GM06990 (cell line): ENCODE results near the gene ZNF778.
A peak's percentile ranks its signal among the peaks of the same experiment; 100 is the strongest.

Experiments used
- DNase-seq: peaks from one replicate; pipeline ENCODE4 v3.0.0-alpha.2; 2011; ENCODE audit not compliant: insufficient read length; ENCODE audit errors: extremely low read depth
- H3K27me3 ChIP-seq: replicated peaks from 2 replicates; pipeline ENCODE4 v1.6.0; 2011; ENCODE audit warnings: low read length; ENCODE audit not compliant: control insufficient read depth, insufficient read depth
- H3K36me3 ChIP-seq: 2 replicates; pipeline ENCODE4 v1.5.1; 2011; ENCODE audit warnings: low read length; ENCODE audit not compliant: control insufficient read depth, insufficient read depth
- H3K4me3 ChIP-seq: replicated peaks from 2 replicates; pipeline ENCODE4 v1.5.1; 2011; ENCODE audit warnings: low read depth, mild to moderate bottlenecking, control low read depth, low read length
- CTCF ChIP-seq: IDR thresholded peaks from 2 replicates; pipeline ENCODE4 v1.5.1; 2011; ENCODE audit warnings: low read length, control low read depth, mild to moderate bottlenecking, inconsistent platforms; ENCODE audit not compliant: insufficient read depth, poor library complexity, severe bottlenecking

The ZNF778 gene

GRCh38 chr16:89197633-89198416 is 19.7 kb upstream of the ZNF778 start:
- Histone ChIP-seq H3K36me3 (no peaks in the 10 kb centered on the region), H3K27me3 (no peaks in the 10 kb centered on the region), H3K4me3 (no peak overlapping the region)
- no peak for DNase-seq
- no peak for TF ChIP-seq CTCF

- H3K27me3 ChIP-seq = no peaks in the 10 kb centered on the region
- no peak for TF ChIP-seq CTCF
- no peaks in the 10 kb centered on the region for H3K36me3 ChIP-seq
- peak; percentile 18 for DNase-seq
- no peak overlapping the region for H3K4me3 ChIP-seq
Measured at GRCh38 chr16:89198417-89199240, 18.9 kb upstream of the ZNF778 start.

DNA sequence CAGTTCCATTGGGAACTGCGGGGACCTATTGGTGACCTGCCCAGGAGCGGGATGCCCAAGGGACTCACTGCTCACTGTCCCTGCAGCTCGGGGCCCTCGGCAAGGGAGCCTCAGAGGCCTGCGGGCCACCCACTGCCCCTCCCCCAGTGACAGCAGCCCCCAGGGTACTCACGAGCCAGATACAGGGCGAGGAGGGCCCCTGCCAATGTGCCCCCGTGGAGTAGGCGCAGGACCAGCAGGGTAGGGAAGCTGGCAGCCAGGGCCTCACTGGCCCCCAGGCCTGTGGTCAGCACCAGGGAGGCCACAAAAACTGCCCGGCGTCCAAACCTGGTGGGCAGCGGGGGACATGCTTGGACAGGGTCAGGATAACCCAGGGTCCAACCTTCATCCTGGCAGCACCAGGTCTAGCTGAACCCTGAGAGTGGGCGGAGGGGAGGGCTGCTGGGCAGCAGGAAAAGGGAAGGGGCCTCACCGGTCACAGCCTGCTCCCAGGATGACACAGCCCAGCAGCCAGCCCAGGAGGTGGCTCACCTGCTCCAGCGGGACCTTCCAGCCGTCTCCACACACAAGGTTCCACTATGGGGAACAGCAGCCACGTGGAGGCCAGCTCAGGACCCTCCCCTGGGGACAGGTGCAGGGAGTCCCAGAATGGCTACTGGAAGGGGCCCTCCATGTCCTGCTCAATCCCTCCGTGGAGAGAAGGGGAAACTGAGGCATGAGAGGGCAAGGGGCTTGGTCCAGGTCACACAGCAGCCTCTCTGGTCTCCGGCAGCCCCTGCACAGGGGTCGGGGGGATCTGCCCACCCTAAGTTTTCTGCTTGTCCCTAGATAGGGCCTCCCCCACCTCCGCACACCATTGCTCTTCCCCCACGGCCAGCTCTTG is 18.0 kb upstream of the ZNF778 start:
- Histone ChIP-seq H3K36me3 (no peaks in the 10 kb centered on the region), H3K4me3 (peak overlapping the region; percentile 28), H3K27me3 (no peaks in the 10 kb centered on the region)
- no peak for DNase-seq
- TF ChIP-seq CTCF = no peak

DNA sequence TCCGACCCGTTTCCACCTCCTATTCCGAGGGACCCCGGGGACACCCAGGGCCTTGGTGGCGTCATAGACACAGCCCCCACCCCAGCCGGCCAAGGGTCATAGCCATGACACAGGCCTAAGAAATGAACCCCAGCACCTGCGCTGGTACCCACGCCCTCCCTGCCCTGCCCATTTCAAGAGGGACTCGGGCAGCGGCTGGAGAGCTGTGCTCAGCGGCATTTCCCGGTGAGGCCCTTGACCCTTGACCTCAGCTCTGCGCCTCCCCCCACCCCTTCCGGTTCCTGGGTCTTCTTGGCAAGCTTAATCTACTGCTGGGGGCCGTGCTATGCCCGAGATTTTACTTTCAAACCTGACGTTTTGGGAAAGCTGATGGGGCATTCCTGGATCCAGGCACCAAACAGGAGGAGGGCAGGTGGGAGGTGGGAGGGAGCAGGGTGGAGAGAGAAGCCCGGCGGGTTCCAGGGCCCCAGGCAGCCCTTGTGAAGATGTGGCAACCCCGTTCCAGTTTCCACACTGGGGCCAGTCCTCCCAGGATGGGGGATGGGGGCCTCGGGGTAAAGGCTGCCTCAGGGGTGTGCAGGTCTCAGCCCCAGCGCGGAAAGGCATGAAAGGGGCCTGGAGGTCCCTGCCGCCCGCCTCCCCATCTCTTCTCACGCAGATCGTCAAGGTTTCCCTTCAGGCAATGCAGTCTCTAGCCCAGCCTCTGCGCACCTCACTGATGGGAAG is 17.2 kb upstream of the ZNF778 start, which contains the start of gene SLC22A31:
Gene SLC22A31, minus strand, starts transcription at position 414 of the 726 bp plus-strand sequence. Its CDS starts 36 bp downstream, at position 378.
- H3K4me3 ChIP-seq = peak within 1 kb of the TSS; percentile 28
- DNase-seq = no peak
- TF ChIP-seq CTCF = no peak

DNA sequence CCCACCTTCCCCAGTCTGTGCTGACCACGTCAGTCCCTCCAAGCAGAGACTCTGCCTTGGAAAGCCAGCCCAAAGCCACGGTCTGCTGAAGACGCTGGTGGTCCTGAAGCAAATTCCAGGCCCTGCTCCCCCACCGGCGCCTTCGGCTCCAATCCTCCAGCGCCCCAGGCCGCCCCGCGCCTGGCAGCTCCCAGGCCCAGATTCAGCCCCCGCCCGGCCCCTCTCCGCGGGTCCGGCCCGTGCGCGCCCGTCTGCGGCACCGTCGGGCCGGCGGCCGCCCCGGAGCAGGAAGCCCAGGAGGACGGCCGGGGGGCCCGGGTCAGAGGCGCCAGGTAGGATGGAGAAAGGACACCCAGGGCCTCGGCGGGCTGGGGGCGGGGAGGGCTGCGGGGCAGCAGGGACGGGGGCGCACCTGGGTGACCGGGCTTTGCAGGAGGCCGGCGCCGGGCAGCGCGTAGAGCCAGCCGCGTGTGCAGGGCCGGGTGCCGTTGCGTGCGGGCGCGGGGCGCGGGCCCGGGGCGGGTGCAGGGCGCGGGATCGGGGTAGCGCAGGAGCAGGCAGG is 16.6 kb upstream of the ZNF778 start:
- no peak for DNase-seq
- Histone ChIP-seq H3K36me3 (no peaks in the 10 kb centered on the region), H3K27me3 (no peaks in the 10 kb centered on the region), H3K4me3 (peak overlapping the region; percentile 19)
- TF ChIP-seq CTCF = no peak

More for the DNA sequence above, 17.2 kb upstream of the ZNF778 start, which contains the start of gene SLC22A31:
- H3K36me3 ChIP-seq = no peaks in the 10 kb centered on the region
- H3K27me3 ChIP-seq = no peaks in the 10 kb centered on the region
